KOPT-K1 (cell line): ENCODE data around the gene BAIAP2.

Experiments
- H3K27ac ChIP-seq: fragments of 200-600 bp; sonication (generic); 2 replicates; pipeline ENCODE4 v1.5.1; 2016; ENCODE audit warnings: antibody characterized with exemption, mild to moderate bottlenecking, low read depth, low read length; ENCODE audit not compliant: poor library complexity, severe bottlenecking
- H3K36me3 ChIP-seq: fragments of 200-600 bp; sonication (generic); 2 replicates; pipeline ENCODE4 v1.5.1; 2017; ENCODE audit warnings: antibody characterized with exemption, mild to moderate bottlenecking, low read length, moderate library complexity; ENCODE audit not compliant: insufficient read depth
- H3K9me3 ChIP-seq: fragments of 200-600 bp; sonication (generic); 2 replicates; pipeline ENCODE4 v1.5.1; 2017; ENCODE audit warnings: antibody characterized with exemption, low read length, mild to moderate bottlenecking; ENCODE audit not compliant: insufficient read depth, poor library complexity, severe bottlenecking

The BAIAP2 gene

DNA sequence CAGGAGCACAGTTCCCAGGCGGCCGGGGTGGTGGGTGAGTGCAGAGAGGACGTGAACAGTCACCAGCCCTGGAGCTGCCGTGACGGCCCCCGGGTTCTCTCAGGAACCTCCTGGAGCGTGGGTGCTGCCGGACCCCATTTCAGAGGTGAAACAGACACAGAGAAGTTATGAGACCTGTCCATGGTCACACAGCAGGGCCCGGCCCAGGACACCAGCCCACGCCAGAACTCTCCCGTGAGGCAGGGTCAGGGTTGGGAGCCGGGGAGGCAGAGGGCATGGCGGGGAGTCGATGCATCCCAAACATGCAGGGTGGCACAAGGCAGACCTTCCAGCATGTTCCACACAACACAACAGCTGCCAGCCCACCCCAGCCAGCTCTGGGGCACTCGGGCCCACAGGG is 126.6 kb downstream of the BAIAP2 start:
- no peaks in the 10 kb centered on the region for H3K9me3 ChIP-seq

DNA sequence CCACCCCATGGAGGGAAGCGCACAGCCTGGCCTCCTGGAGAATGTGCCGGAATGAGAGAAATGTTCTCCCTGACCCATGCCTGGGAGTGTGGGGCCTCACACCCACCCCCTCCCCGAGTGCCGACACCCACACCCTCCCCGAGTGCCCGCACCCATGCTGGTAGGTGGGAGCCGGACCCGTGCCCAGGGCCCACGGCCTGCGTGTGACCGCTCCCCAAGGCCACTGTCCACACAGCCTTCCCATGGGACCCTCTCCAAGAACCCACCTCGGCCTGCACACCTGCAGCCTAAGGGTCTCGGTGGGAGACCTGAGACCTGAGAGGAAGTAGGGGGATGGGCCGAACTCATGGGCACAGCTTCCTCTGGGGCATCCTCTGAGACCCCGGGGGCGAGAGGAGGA is 127.0 kb downstream of the BAIAP2 start:
- Histone ChIP-seq H3K9me3 (no peaks in the 10 kb centered on the region), H3K27ac (no peak overlapping the region), H3K36me3 (no peaks in the 10 kb centered on the region)

More for the DNA sequence above, 126.6 kb downstream of the BAIAP2 start:
- H3K36me3 ChIP-seq, result no peaks in the 10 kb centered on the region
- no peak overlapping the region for H3K27ac ChIP-seq

DNA sequence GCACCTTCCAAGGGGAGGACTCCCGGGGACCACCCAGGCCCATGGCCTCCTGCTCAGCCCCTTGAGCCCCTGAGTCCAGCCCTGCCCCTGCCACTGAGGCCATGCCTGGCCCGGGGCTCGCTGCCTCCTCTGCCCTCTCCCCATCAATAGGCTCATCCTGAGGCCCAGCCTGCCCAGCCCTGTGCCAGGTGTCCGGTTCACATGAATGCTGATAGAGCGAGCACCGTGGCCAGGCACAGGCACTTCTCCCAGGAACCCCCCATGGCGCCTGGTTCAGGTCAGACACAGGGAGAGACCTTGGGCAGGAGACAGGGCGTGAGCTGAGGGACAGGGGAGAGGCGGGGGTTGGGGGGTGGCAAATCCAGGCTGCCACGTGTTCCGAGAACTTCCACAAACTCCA is 127.5 kb downstream of the BAIAP2 start:
- Histone ChIP-seq H3K36me3 (no peaks in the 10 kb centered on the region), H3K27ac (no peak overlapping the region), H3K9me3 (no peaks in the 10 kb centered on the region)

DNA sequence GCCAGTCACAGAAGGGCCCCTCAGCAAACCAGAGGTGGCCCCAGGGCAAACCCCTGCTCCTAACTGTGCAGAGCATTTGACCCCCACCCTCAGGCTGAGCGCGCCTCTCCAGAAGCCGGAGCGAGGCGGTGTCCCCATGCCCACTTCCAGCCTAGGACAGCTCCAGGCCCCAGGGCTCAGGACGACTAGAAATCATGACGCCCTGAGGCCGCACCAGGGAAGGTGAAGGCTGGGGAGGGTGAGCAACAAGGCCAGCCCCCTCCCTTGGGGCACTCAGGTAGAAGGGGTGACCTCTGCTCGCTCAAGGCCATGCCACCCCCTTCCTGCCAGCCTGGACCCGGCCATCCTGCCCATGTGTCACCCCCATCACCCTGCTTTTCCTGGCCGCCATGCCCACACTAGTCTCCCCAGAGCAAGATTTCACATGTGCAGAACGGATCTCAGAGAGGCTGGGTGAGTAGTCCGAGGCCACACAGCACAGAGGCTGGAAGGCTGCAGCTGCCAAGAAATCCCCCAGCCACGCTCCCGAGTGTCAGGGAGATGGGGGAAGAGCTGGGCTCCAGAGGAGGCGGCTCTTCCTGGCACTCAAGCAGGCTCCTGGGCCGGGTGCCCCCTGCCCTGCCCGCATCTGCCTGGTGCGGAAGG is 128.2 kb downstream of the BAIAP2 start:
- no peaks in the 10 kb centered on the region for H3K36me3 ChIP-seq
- no peak overlapping the region for H3K27ac ChIP-seq
- H3K9me3 ChIP-seq, result no peaks in the 10 kb centered on the region

DNA sequence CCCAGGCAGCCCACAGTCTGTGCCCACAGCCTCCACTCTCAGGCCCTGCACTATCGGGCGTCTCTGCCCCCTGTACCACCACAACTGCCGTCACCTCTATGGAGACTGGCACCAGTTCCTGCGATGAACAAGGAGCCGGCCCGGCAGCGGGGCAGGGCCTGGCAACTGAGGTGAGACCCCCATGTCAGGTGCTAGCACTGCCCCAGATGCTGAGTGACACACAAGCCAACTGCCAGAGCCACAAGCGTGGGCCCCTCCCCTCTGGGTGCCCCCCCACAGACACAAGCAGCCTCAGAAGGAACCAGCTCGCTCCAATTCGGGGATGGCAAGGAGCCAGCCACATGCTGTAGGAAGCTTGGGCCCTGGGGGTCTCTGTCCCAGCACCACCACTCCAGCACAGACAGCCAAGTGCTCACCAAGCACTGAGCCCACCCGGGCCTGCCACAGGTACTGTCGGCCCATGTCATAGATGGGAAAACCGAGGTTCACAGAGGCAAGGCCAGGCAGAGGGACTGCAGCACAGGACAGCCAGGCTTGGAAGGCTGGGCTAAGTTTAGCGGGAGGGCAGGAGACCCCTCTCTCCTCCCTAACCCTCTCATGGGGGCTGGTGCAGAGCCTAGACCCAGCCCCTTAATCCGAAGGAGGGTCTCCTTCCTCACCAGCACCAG is 128.9 kb downstream of the BAIAP2 start:
- Histone ChIP-seq H3K27ac (no peak overlapping the region), H3K9me3 (no peaks in the 10 kb centered on the region), H3K36me3 (no peaks in the 10 kb centered on the region)

DNA sequence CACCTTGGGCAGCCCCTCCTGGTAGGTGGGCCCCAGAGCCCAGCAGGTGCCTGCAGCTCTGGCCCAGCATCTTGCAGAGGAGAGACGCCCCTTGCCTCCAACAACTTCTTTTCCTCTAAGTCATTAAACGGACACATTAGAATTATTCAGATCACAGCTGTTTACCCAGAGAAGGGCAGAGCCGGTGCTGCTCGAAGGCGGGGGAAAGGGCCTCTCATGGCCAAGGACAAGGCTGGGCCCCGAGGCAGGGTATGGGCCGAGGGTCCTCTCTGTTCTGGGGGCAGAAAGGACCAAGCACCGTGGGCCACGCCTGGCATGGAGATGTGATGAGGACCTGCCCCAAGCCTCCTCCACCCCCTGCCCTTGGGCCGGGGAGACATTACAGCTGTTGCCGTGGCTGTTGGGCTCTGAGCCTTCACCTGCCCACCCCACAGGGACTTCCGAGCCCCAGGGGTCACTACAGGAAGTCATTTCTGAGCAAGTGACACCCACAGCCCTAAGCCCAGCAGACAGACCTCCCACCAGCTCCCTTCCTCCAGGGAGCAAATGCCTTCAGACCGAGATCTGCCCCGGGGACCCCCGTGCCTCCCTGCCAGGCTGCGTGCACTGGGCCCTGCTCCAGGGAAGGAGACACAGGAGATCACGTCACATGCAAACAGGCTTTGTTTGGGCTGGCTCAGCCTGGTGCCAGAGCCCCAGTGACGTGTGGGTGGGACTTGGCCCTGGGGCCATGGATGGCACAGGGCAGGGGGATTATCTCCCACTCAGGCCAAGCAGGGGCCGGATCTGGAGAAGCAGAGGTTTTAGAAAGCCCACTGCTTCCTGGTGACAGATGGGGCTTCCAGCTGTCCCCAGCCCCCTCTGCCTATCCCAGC is 129.7 kb downstream of the BAIAP2 start:
- H3K9me3 ChIP-seq, result no peaks in the 10 kb centered on the region
- H3K36me3 ChIP-seq, result no peaks in the 10 kb centered on the region
- no peak overlapping the region for H3K27ac ChIP-seq

DNA sequence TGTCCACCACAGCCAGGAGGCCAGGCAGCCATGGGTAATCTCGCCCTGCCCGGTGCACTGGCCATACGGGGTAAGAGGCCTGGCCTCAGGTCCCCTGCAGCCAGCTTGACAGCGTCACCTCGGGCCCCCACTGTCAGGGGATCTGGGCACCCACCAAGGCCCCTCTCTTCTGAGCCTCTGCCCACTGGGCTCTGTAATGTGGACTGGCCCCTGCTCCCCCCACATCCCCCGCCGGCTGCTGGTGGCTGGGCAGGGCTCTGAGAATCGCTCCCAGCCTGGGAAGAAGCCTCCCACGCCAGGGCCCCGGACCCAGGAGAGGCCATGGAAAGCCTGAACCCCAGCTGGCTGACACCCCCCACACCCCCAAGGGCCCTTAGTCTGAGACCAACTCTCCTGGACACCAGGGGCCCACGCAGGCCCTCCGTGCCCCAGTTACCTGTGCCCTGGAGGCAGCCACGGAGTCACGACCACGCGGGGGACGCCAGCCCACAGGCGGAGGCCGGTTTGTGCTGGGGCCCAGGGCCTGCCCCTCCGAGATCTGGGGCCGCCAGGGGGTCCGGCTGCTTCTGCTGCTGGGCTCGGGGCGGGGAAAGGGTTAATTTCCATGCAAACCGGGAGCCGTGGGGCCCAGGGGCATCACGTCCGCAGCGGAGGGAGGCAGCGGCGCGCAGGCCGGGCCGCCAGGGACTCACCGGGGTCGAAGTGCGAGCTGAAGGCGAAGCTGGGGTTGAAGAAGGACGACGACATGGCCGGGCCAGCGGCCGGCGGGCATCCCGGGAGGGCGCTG is 130.5 kb downstream of the BAIAP2 start, which contains the start of gene PVALEF:
Gene PVALEF, plus strand, starts transcription at position 262 of the 787 bp plus-strand sequence. CDS start 15,720 bp downstream, outside the sequence.
- H3K27ac ChIP-seq, result no peak within 1 kb of the TSS
- no peaks in the 10 kb centered on the region for H3K9me3 ChIP-seq
- H3K36me3 ChIP-seq, result no peaks in the 10 kb centered on the region

DNA sequence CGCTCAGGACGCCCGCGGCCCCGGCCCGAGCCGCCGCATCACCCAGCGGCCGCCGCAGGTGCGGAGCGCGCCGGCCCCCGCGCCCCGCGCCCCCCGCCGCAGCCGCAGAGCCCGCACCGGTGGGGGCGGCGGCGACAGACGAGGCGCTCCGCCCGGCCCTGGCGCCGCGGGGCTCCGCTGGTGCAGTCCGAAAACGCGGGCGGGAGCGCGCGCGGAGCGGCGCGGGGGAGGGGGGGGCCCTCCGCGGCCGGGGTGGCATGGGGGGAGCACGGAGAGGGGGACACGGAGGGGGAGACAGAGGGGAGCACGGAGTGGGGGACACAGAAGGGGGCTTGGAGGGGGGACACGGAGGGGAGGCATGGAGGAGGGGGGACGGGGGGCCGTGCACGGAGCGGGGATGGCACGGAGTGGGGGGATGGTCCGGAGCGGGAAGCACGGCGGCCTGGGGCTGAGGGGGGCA is 131.1 kb downstream of the BAIAP2 start, which contains the start of gene AATK:
Gene AATK, minus strand, starts transcription at position 189 of the 460 bp plus-strand sequence. CDS start 229 bp downstream, outside the sequence.
- Histone ChIP-seq H3K27ac (no peak within 1 kb of the TSS), H3K36me3 (no peaks in the 10 kb centered on the region), H3K9me3 (no peaks in the 10 kb centered on the region)
